ENCODE results near the gene RHBDL1. TPM values are rescaled to one million over a fixed set of nuclear protein-coding genes. Genes with fewer than 3 reads are reported as not detected.

RHBDL1 gene
- 0.58 and 0.80 TPM in 2 replicates for total RNA-seq (2014; rRNA removed)
- polyA plus RNA-seq (2012): 0.34 TPM

DNA sequence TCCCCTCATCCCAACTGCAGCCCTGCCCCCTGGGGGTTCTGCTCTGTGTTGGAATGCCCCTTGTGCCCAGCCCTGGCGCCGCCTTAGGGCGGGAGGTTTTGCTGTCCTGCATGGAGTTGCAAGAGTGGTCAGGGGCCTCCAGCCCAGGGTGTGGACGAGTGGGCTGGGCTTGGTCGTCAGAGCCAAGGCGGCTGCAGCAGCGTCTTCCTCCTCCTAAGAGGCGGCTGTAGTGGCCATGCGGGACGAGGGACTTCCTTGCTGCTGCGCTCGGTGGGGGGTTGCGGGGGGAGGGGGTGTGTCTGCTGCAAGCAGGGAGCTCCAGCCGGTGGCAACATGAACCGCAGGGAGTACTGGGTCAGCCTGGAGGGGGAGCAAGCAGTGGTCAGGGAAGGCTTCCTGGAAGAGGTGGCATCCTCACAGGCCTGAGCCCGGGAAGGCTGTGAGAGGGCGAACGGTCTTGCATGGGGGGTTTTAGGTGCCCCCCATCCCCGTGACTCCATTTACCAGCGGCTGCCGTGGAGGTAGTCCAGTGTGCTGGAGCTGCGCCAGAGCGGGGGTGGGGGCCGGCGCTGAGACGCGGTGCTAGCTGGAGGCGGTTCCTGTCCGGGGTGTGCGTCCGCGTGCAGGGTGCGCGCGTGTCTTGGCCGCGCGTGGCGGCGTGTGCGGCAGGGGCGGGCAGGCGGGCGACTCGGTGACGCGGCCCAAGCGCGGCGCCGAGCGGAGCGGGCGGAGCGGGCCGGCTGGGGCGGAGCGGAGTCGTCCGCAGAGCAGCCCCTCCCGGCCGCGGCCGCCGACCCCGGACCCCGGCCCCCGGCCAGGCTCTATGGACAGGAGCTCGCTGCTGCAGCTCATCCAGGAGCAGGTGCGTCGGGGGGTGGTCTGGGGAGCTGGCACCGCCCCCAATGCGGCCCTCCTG, at the start of gene RHBDL1:
TSS of gene RHBDL1 (plus strand) at position 704 of the 916 bp plus-strand sequence. CDS start at position 824, 120 bp downstream.
- DNase-seq (ENCODE audit: low read depth): no peak

DNA sequence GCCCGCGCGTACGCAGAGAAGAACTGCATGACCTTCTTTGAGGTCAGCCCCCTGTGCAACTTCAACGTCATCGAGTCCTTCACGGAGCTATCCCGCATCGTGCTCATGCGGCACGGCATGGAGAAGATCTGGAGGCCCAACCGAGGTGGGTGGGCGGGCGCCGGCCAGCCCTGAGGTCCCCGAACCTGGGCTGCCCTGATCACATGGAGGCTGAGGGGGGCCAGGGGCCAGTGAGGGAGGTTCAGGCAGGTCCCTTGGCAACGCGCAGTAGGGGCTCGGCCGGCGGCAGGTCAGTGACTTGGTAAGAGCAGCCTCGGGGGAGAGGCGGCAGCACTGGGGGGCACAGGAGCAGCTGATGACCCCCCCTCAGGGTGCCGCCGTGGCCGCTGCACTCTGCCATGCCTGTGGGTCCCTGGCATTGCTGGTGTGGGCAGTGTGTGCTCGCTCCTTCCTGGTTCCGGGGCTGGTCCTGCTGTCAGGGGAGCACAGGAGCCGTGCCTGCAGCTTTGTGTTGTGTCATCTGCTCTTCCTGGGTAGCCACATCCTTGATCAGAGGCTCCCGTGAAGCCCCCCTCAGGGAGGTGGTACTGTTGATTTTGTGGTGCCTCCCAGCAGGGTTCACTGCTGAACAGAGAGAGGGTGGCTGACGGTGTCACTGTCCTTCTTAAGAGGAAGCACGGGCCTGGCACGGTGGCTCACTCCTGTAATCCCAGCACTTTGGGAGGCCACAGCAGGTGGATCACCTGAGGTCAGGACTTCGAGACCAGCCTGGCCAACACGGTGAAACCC, 49.3 kb upstream of the RHBDL1 start:
- no peak for DNase-seq (ENCODE audit: low read depth)

DNA sequence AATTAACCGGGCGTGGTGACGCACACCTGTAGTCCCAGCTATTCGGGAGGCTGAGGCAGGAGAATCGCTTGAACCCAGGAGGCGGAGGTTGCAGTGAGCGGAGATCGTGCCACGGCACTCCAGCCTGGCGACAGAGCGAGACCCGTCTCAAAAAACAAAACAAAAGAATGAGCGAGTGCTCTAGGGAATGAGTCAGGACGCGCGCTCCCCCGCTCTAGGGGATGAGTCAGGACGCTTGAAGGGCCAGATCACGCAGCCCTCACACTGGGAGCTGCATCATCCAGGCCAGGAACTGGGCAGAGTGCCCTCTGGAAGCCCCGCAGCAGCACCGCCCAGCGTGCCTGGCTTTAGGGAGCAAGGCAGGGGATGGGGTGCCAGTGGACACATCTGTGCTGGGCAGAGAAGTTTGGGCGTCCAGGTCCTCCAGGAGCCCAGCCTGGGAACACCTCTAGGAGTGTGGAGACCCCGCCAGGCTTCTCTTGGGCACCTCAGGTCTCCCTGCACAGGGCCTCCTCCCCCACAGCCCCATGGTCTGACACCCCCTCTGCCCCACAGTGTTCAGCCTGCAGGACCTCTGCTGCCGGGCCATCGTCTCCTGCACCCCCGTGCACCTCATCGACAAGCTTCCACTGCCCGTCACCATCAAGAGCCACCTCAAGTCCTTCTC, 48.6 kb upstream of the RHBDL1 start:
- DNase-seq (ENCODE audit: low read depth): peak; percentile 97

DNA sequence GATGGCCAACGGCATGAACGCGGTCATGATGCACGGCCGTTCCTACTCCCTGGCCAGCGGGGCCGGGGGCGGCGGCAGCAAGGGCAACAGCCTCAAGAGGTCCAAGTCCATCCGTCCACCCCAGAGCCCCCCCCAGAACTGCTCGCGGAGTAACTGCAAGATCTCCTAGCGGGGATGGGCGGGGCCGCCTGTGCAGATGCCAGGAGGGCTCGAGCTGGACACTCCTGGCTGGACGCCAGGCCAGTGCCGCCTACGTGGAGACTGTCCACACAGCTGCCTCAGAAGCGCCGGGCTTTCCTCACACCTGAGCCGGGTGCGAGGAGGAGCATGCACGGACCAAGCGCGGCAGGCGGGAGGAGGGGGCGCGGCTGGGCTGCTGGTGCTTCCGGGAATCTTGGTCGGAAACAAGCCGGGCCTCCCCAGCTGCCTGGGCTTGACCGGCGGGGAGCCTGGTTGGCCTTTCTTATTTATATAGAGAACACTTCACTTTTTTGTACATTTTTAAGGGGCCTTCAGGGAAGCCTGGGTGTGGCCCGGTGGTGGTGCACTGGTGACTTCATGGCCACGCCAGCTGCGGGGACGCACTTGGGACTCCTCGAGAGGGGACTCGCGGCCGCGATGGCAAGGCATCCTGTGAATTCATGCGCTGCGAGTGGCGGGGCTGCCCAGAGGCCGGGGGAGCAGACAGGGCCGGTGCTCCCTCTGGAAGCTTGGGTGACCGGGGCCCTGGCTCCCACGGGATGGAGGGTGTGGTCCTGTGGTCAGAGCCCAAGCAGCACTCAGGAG, 47.8 kb upstream of the RHBDL1 start:
- DNase-seq (ENCODE audit: low read depth): peak; percentile 75

DNA sequence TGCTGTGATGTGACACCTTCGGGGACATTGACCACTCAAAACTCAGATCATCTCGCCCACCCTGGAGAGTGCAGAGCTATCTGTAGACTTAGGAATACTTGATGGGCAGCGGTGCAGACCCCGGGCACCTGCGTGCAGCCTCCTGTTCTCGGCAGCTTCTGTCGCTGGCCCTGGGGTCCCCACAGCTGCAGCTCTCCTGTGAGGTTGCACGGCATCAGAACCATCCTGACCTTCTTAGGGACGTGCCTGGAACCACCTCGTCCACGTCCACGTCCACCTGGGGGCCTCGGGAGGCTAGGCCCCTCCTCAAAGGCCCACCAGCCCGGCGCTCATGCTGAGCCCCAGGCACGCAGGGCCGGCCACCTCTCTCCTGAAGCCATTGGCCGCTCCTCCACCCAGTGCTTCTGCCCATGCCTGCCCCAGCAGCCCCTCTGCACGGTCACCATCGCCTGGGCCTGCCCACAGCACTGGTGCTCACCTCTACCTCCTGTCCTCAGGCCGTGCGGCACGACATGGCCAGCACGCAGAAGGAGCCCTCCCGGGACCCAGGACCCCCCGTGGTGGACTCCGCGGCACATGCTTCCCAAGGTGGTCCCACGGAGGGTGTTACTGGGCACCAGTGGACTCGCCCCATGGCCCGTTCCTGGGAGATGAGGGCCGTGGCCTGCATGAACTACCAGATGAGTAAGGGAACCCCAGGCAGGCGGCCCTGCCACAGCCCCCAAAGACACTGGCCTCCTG, 47.0 kb upstream of the RHBDL1 start:
- DNase-seq (ENCODE audit: low read depth): no peak

DNA sequence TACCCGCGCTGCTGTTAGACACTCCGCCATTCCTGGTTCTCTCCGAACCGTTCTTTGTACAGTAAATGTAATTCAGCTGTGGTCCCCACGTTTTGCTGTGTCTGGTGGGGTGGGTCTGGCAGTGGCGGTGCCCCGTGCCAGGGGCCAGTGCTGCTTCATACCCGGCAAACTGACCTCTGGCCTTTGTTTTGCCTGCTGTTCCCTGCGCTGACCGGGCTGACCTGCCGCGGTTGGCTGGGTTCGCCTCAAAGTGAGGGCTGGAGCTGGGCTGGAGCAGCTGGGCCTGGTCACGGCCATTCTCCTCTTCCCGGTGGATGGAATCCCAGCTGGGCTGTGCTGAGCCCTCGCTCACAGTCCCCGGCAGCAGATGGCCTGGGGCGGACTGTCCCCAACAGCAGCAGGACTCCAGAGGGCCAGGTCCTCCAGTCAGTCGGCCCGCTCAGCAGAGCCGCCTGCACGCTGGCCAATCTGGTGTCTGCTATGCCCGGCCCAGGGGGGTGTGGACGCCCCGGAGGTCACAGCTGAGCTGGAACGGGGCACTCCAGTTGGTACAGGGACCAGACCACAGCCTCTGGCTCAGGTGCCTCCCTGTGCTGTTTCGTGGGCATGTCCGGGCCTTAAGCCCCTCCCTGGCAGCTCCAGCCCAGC, 46.2 kb upstream of the RHBDL1 start:
- no peak for DNase-seq (ENCODE audit: low read depth)

DNA sequence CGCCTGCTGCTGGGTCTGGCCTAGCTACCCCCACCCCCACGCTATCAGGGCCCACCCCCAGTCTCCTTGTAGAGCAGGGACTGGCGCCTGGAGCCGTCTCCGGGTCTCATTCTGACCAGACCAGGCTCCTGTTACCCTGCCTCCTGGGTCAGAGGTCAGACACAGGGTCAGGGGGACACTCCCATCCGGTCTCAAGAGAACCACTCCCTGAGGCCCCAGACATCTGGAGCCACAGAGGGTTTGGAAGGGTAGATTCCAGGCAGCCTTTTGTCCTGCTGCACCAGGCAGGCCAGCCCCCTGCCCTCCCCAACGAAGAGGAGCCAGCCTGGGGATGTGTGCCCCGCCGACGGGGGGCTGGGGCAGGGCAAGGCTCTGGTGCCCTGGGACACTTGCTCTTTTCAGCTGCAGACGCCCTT, 45.6 kb upstream of the RHBDL1 start:
- DNase-seq (ENCODE audit: low read depth): no peak

DNA sequence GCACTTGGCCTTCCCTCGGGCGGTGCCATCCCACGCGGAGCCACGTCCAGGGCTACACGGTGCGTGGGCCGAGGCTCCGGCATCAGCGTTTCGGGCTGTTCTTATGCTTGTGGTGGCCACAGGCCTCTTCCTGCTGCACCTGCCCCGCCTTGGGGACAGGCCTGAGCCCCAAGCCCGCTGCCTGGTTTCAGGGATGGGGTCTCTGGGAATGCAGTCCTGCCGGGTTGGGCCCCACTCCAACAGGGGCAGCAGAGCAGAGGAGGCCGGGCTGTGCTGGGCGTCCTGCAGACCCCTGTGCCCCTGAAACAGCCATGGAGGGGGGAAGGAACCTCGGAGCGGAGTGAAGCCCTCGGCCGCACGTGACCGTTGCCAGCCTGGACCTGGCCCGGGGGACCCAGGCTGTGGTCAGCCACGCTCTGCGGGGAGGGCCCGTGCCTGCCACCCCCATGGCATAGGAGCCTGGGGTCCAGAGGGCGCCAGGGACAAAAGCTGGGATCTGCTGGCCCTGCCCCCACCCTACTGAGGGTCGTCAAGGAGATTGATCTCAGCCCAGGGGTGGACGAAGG, 45.1 kb upstream of the RHBDL1 start:
- DNase-seq (ENCODE audit: low read depth): no peak

DNA sequence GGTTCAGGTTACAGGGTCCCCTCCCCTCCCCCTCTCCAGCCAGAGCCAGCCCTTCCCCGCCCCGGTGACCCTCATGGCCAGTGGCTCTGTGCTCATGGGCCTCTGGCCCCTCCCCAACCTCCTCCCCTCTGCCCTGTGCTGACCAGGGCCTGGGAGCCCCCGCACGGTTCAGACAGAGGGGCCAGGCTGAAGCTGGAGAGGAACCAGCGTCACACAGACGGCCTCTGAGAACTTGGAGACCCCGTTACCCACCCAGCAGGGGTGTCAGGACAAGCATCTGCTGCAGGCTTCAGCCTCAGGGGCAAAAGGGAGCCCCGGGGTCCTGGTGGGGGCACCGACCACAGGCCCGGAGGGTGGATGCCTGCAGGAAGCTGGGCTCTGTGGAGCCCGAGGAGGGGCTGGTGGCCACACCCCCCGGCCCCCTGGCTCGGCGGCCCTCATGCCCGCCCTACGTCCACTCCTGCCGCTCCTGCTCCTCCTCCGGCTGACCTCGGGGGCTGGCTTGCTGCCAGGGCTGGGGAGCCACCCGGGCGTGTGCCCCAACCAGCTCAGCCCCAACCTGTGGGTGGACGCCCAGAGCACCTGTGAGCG, 44.6 kb upstream of the RHBDL1 start, which contains the start of gene WFIKKN1:
TSS of gene WFIKKN1 (plus strand) at position 171 of the 591 bp plus-strand sequence. CDS start at position 440, 269 bp downstream.
- DNase-seq (ENCODE audit: low read depth): no peak

DNA sequence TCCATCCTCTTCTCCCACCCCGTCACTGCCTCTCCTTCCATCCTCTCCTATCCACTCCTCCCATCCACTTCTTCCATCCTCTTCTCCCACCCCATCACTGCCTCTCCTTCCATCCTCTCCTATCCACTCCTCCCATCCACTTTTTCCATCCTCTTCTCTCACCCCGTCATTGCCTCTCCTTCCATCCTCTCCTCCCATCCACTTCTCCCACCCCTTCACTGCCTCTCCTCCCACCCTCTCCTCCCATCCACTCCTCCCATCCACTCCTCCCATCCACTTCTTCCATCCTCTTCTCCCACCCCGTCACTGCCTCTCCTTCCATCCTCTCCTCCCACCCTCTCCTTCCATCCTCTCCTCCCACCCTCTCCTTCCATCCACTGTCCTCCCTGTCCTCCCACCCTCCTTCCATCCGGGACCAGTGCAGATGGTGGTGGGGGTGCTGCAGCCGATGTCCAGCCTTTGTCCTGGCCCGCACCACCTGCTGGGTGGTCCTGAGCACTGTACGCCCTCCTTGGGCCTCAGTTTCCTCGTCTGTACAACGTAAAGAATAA, 43.6 kb upstream of the RHBDL1 start:
- no peak for DNase-seq (ENCODE audit: low read depth)

DNA sequence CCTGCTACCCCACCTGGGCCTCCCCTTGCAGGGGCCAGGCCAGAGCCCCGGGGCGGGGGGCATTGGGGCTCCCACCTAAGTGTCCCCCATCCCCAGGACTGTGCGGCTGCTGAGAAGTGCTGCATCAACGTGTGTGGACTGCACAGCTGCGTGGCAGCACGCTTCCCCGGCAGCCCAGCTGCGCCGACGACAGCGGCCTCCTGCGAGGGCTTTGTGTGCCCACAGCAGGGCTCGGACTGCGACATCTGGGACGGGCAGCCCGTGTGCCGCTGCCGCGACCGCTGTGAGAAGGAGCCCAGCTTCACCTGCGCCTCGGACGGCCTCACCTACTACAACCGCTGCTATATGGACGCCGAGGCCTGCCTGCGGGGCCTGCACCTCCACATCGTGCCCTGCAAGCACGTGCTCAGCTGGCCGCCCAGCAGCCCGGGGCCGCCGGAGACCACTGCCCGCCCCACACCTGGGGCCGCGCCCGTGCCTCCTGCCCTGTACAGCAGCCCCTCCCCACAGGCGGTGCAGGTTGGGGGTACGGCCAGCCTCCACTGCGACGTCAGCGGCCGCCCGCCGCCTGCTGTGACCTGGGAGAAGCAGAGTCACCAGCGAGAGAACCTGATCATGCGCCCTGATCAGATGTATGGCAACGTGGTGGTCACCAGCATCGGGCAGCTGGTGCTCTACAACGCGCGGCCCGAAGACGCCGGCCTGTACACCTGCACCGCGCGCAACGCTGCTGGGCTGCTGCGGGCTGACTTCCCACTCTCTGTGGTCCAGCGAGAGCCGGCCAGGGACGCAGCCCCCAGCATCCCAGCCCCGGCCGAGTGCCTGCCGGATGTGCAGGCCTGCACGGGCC, 42.8 kb upstream of the RHBDL1 start:
- no peak for DNase-seq (ENCODE audit: low read depth)

DNA sequence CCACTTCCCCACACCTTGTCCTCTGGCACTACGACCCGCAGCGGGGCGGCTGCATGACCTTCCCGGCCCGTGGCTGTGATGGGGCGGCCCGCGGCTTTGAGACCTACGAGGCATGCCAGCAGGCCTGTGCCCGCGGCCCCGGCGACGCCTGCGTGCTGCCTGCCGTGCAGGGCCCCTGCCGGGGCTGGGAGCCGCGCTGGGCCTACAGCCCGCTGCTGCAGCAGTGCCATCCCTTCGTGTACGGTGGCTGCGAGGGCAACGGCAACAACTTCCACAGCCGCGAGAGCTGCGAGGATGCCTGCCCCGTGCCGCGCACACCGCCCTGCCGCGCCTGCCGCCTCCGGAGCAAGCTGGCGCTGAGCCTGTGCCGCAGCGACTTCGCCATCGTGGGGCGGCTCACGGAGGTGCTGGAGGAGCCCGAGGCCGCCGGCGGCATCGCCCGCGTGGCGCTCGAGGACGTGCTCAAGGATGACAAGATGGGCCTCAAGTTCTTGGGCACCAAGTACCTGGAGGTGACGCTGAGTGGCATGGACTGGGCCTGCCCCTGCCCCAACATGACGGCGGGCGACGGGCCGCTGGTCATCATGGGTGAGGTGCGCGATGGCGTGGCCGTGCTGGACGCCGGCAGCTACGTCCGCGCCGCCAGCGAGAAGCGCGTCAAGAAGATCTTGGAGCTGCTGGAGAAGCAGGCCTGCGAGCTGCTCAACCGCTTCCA, 42.0 kb upstream of the RHBDL1 start:
- DNase-seq (ENCODE audit: low read depth): no peak

DNA sequence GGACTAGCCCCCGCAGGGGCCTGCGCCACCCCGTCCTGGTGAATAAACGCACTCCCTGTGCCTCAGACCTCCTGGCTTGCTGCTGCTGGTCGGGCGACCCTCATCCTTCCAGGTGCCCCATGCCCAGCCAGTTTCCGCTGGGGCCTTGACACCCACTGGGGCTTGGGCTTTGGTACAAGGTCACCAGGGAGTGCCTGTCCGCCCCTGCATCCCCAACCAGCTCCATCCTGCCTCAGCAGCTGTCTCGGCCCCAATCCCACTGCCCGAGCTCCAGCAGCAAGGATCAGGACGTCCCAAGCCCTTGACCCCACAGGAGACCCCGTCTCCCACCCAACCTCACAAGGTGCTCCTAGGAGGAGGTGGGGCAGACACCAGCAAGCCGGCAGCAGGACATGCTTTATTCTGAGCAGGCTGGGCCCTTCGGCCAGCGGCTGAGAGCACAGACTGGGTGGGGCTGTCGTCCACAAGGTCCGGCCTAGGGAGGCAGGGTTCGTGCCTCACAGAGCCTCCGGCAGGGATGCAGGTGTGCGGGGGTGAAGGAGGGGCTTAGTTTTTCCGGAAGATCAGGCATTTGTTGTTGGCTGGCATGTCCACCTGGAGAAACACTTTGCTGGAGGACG, 41.3 kb upstream of the RHBDL1 start:
- no peak for DNase-seq (ENCODE audit: low read depth)

DNA sequence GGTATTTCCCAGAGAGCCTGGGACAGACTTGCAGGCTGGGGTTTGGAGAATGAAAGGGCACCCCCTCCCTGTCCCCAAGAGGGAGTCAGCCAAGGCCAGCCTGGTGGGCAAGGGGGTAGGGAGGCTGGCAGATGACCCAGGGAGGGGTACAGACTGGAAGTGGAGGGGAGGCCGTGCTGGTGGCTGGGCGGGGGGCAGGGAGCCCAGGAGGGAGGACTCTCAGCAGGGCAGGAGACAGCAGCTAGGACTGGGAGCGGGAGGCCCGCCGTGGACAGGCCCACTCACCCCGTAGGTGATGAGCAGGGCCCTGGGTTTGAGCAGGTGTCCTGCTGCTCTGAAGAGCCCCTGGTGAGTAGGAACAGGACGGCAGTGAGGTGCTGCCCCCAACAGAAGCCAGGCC, 40.5 kb upstream of the RHBDL1 start:
- DNase-seq (ENCODE audit: low read depth): no peak

DNA sequence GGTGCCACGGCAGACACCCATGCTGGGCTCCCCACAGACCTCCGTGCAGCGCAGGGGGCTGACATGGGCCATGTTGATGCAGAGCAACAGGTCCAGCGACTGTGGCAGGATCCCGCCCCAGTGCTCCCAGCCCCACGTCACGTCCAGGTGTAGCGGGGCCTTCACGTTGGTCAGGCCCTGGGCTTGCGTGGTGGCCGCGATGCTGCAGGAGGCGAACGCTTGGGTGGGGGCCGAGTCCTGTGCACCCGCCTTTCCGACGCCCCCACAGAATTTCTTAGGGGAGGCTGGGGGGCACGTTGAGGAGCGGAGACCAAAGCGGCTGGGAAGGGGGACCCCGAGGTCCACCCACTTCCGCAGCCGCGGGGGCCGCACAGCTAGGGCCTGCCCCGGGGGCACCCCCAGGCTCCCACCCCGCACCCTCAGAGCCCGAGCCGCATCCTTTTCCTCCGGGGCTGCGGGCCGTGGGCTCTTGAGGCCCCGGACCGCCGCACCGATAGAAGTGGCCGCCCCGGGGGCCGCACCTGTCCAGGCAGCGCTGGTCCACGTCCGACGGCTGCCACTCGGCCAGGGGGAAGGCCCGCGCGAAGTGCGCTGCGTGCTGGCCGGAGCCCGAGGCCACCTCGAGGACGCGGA, 39.8 kb upstream of the RHBDL1 start:
- no peak for DNase-seq (ENCODE audit: low read depth)
